Loucy (cell line): ENCODE data around the gene CRAMP1.

ENCODE experiments used
- H2AFZ ChIP-seq: fragments of 200-600 bp; sonication (generic); 2 replicates; pipeline ENCODE4 v1.6.0; 2016; ENCODE audit warnings: antibody characterized with exemption, mild to moderate bottlenecking, low read length, moderate library complexity
- H3F3A ChIP-seq: fragments of 200-600 bp; 2 replicates; pipeline ENCODE4 v1.6.0; 2016; ENCODE audit warnings: antibody characterized with exemption, low read depth, mild to moderate bottlenecking
- H3K27me3 ChIP-seq: fragments of 200-600 bp; sonication (generic); 2 replicates; pipeline ENCODE4 v1.6.1; 2014; ENCODE audit warnings: low read length, mild to moderate bottlenecking; ENCODE audit not compliant: insufficient read depth, poor library complexity, severe bottlenecking
- H3K36me3 ChIP-seq: fragments of 200-600 bp; sonication (generic); 2 replicates; pipeline ENCODE4 v1.6.1; 2016; ENCODE audit warnings: low read length; ENCODE audit not compliant: insufficient read depth
- H3K4me1 ChIP-seq: fragments of 200-600 bp; sonication (generic); 2 replicates; pipeline ENCODE4 v1.5.1; 2014; ENCODE audit warnings: low read length, mild to moderate bottlenecking; ENCODE audit not compliant: insufficient read depth, poor library complexity, severe bottlenecking
- H3K4me2 ChIP-seq: fragments of 200-600 bp; sonication (generic); 2 replicates; pipeline ENCODE4 v1.6.0; 2014; ENCODE audit warnings: antibody characterized with exemption, low read length, low read depth, mild to moderate bottlenecking; ENCODE audit not compliant: poor library complexity, severe bottlenecking
- H3K4me3 ChIP-seq: fragments of 200-600 bp; sonication (generic); 2 replicates; pipeline ENCODE4 v1.5.1; 2014; ENCODE audit warnings: low read length, mild to moderate bottlenecking, mixed read lengths; ENCODE audit not compliant: poor library complexity, severe bottlenecking
- H3K79me2 ChIP-seq: fragments of 200-600 bp; sonication (generic); 2 replicates; pipeline ENCODE4 v1.6.1; 2014; ENCODE audit warnings: low read length; ENCODE audit not compliant: insufficient read depth
- H3K9ac ChIP-seq: fragments of 200-600 bp; sonication (generic); 2 replicates; pipeline ENCODE4 v1.6.0; 2014; ENCODE audit warnings: mild to moderate bottlenecking, low read depth, low read length, moderate library complexity; ENCODE audit not compliant: poor library complexity, severe bottlenecking
- H3K9me2 ChIP-seq: fragments of 200-600 bp; sonication (generic); replicated peaks from 2 replicates; pipeline ENCODE4 v1.6.1; 2016; ENCODE audit warnings: low read depth, low read length, mixed read lengths
- H3K9me3 ChIP-seq: fragments of 200-600 bp; sonication (generic); 2 replicates; pipeline ENCODE4 v1.6.1; 2014; ENCODE audit warnings: mild to moderate bottlenecking, antibody characterized with exemption, low read length, low read depth; ENCODE audit not compliant: insufficient read depth
- H4K20me1 ChIP-seq: fragments of 200-600 bp; sonication (generic); 2 replicates; pipeline ENCODE4 v1.6.0; 2014; ENCODE audit warnings: antibody characterized with exemption, low read length, mild to moderate bottlenecking; ENCODE audit not compliant: insufficient read depth, poor library complexity, severe bottlenecking
- EZH2phosphoT487 ChIP-seq: fragments of 200-600 bp; IDR thresholded peaks from 2 replicates; pipeline ENCODE4 v1.6.1; 2018; ENCODE audit warnings: antibody characterized with exemption, mild to moderate bottlenecking, moderate library complexity, borderline replicate concordance
- TF ChIP-seq, protein P1 (sequence below): fragments of 200-600 bp; sonication (generic); conservative IDR thresholded peaks from 2 replicates; pipeline ENCODE4 v1.5.1; 2014; ENCODE audit warnings: mild to moderate bottlenecking, antibody characterized with exemption, low read length

The CRAMP1 gene

GRCh38 chr16:1621851-1622250 is 9.7 kb downstream of the CRAMP1 start:
- no peak overlapping the region for H3K4me3 ChIP-seq
- TF ChIP-seq, protein P1, sequence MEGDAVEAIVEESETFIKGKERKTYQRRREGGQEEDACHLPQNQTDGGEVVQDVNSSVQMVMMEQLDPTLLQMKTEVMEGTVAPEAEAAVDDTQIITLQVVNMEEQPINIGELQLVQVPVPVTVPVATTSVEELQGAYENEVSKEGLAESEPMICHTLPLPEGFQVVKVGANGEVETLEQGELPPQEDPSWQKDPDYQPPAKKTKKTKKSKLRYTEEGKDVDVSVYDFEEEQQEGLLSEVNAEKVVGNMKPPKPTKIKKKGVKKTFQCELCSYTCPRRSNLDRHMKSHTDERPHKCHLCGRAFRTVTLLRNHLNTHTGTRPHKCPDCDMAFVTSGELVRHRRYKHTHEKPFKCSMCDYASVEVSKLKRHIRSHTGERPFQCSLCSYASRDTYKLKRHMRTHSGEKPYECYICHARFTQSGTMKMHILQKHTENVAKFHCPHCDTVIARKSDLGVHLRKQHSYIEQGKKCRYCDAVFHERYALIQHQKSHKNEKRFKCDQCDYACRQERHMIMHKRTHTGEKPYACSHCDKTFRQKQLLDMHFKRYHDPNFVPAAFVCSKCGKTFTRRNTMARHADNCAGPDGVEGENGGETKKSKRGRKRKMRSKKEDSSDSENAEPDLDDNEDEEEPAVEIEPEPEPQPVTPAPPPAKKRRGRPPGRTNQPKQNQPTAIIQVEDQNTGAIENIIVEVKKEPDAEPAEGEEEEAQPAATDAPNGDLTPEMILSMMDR: no peak
- TF ChIP-seq EZH2phosphoT487: no peak
- no peaks in the 10 kb centered on the region for H3K4me1 ChIP-seq
- no peaks in the 10 kb centered on the region; the same call in 1 of the 2 replicates for H3K36me3 ChIP-seq
- no peak overlapping the region for H3K9ac ChIP-seq
- H3K27me3 ChIP-seq: no peaks in the 10 kb centered on the region
- no peaks in the 10 kb centered on the region for H3K9me3 ChIP-seq
- no peaks in the 10 kb centered on the region for H3F3A ChIP-seq
- H3K79me2 ChIP-seq: peaks cover 41% of the 10 kb centered on the region
- H3K4me2 ChIP-seq: no peak overlapping the region
- H2AFZ ChIP-seq: no peak overlapping the region
- peaks cover 5% of the 10 kb centered on the region for H4K20me1 ChIP-seq
- no peaks in the 10 kb centered on the region for H3K9me2 ChIP-seq

DNA sequence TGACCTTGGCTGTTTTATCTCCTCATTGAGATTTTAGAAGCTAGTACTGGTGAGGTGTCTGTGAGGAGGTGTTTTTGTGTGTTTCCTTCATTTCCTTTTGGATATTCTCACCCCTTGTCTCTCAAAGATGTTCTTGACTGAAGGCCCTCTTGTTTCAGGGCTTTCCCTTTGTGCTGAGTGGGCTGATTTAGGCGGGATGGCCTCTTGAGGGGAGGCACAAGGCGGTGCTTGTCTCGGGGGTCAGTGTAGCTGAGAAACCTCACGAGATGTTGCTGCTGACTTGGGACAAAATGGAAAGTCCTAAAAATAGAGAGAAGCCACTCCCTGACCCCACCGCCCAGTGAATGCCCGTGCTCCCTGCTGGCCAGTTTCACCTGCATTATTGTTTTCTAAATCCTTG is 14.2 kb downstream of the CRAMP1 start:
- peaks cover 8% of the 10 kb centered on the region; the same call in 1 of the 2 replicates for H3K79me2 ChIP-seq

GRCh38 chr16:1626776-1627175 is 14.6 kb downstream of the CRAMP1 start:
- TF ChIP-seq, protein P1: no peak
- TF ChIP-seq EZH2phosphoT487: no peak
- Histone ChIP-seq H3K27me3 (no peaks in the 10 kb centered on the region), H3K9ac (no peak overlapping the region), H3K9me2 (no peaks in the 10 kb centered on the region), H3K4me3 (no peak overlapping the region), H3K9me3 (no peaks in the 10 kb centered on the region), H2AFZ (no peak overlapping the region), H3K4me2 (no peak overlapping the region), H3K36me3 (peaks cover 7% of the 10 kb centered on the region; the same call in 1 of the 2 replicates), H3K4me1 (no peaks in the 10 kb centered on the region), H4K20me1 (peaks cover 5% of the 10 kb centered on the region), H3F3A (no peaks in the 10 kb centered on the region), H3K79me2 (peaks cover 6% of the 10 kb centered on the region; the same call in 1 of the 2 replicates)

More for the DNA sequence above, 14.2 kb downstream of the CRAMP1 start:
- H3K4me3 ChIP-seq: no peak overlapping the region
- no peak overlapping the region for H3K4me2 ChIP-seq
- no peaks in the 10 kb centered on the region for H3K27me3 ChIP-seq
- H4K20me1 ChIP-seq: peaks cover 5% of the 10 kb centered on the region
- no peak for TF ChIP-seq EZH2phosphoT487
- TF ChIP-seq, protein P1: no peak
- no peaks in the 10 kb centered on the region for H3K4me1 ChIP-seq
- no peak overlapping the region for H3K9ac ChIP-seq
- no peaks in the 10 kb centered on the region for H3K9me3 ChIP-seq
- H3F3A ChIP-seq: no peaks in the 10 kb centered on the region
- H3K9me2 ChIP-seq: no peaks in the 10 kb centered on the region
- peaks cover 6% of the 10 kb centered on the region; the same call in 1 of the 2 replicates for H3K36me3 ChIP-seq
- no peak overlapping the region for H2AFZ ChIP-seq
